Activated CD4-positive, alpha-beta T cell treated with anti-CD3 and anti-CD28 coated beads, Interleukin-2, amount 50 U/mL, for 48 hours (primary cell): Measurements from ENCODE around the gene ACIN1.
A peak's percentile ranks its signal among the peaks of the same experiment; 100 is the strongest.

ENCODE experiments used
- DNase-seq, 2 experiments: peaks; one replicate each; pipeline ENCODE4 v3.0.0-alpha.2; 2020

ACIN1 gene

GRCh38 chr14:23105348-23105824, 10.4 kb upstream of the ACIN1 start:
- DNase-seq, result no peak

- DNase-seq, result no peak
Measured at GRCh38 chr14:23104591-23105347, 9.8 kb upstream of the ACIN1 start, which contains the start of gene CIROP. CIROP (minus strand) TSS chr14:23104989; CDS start chr14:23104920, 69 bp downstream.

GRCh38 chr14:23104070-23104590, 9.2 kb upstream of the ACIN1 start:
- DNase-seq, result no peak

GRCh38 chr14:23103581-23103980, 8.6 kb upstream of the ACIN1 start:
- DNase-seq, result no peak

- DNase-seq, result no peak
Measured at GRCh38 chr14:23102801-23103200, 7.9 kb upstream of the ACIN1 start.

DNA sequence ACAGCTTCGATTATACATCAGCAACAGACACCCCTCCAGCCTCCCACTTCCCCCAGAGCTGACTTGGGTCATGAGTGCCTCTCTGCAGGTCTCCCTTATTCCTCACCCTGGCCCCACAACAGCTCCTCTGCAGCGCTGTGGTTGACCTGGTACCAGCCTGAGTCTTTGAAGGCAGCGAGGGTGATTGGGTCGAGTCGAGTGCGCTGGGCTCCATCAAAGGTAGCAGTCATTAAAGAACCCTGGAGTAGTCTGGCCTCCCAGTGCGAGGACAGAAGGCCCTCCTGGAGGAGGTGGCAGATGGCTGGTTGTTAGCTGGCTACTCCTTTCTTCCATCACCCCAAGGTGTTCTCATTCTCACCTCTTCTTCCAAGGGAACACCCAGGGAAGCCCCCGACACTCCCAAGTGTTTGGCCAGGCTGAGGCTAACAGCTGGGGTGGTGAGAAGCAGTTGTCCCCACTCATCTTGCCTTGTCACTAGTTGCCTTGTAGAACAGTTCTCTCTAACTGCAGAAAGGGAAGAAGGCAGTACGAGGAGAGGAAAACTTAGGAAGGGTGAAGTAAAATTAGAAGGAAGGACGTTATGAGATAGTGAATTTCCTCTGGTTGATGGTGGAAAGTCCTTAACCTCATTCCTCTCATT, 7.2 kb upstream of the ACIN1 start:
- DNase-seq, result no peak

- DNase-seq, result no peak
Measured at GRCh38 chr14:23101213-23101970, 6.5 kb upstream of the ACIN1 start.

DNA sequence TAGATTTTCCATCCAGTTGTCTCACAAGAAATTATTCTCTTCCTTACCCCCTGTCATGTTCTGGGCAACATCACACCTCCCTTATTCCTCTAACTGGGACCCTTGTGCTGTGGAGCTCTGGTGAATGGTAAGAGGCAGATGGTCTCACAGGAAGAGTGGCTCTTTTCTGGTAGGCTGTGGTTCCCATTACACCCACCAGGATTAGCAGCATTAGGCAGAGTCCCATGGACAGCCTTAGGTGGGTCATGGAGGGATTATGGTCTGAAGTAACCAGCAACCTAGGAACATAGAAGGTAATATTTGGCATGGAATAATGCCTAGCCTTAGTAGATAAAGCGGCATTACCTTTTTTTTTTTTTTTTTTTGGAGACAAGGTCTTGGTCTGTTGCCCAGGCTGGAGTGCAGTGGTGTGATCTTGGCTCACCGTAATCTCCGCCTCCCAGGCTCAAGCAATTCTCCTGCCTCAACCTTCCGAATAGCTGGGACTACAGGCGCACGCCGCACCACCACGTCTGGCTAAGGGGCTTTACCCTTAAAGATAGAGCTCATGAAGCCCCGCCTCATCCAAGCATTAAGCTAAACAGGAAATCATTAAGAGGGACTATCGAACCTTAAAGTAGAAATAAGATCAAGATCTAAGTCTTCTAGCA, 4.4 kb upstream of the ACIN1 start:
- DNase-seq, result no peak

DNA sequence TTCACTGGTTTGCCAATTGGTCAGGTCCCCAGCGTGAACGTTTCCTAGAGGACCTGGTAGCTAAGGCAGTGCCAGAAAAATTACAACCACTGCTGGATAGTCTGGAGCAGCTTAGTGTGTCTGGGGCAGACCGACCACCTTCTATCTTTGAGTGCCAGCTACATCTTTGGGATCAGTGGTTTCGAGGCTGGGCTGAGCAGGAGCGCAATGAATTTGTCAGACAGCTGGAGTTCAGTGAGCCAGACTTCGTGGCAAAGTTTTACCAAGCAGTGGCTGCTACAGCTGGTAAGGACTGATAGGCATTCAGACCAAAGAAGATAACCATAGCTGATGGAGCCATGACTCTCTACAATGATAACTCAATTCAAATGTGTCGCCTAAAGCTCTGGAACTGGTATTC, 2.9 kb upstream of the ACIN1 start:
- no peak for DNase-seq

DNA sequence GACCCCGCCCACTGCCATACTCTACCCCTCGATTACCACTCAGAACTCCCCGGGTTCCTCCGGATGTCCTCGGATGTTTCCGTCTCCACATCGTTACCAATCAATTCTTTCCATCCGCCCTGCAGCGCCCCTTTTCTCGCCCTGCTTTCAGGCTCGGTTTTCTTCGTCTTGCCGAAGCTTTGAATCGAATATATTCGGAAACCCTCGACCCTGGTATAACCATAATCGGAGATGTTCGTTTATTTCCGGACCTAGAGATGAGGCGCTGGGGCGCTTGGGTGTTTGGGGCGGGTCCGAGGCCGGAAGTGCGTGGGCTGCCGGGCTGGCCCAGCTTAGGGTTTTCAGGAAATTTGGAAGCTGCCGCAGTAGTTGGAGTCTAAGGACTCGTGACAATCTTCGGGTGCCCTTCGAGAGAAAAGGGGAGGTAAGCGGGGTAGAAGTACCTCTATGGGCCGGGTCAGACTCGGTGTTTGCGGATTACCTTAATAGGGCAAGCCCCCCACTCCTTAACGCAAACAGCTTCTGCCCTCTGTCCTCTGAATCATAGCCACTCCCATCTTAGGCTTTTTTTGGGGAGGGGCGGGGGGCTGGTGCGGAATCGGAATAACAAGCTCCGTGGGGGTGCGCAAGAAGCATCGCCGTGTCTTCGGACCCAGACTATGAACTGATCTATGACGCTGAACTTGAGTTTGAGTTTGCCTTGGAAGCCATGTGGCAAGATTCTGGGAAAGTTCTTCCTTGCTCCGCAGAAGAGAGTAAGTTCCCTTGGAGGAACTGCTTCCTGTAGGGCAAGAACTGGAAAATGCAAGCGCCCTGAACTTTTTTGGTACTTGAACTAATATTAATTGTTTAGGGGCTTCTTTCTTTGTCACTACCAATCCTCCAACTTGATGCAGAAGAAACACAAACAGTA, 516 bp upstream of the ACIN1 start, which contains the start of gene C14orf119:
Gene C14orf119 (plus strand): TSS at position 310 of the 913 bp plus-strand sequence. CDS start 2,154 bp downstream, outside the sequence.
- peak; percentile 99 to 100 for DNase-seq

DNA sequence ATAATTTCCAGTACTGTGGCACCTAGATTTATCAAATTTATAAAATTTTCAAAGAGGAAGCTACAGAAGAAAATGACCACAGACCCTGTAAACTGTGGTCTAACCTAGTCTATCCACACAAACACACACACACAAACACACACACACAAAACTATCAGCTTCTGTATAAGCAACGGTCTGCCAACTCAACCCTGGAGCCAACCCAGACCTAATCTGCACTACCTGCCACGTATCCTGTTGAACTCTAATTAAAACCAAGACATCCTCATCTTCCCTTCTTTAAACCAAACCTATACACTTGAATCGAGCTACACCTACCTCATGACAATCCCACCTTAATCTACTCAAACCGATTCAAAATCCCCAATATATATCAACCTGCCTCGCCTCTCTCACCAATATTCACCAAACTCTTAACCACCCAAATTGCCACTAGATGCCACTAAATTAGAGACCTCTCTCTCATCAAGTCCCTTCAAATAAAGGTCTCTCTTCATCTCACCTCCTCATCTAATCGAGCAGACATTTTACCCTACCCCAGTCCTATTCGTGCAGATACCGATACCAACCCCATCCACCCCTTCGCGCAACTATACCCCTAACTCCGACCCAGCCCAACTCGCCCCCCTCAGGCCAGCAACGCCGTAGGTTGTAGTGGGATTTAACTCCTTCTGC, 808 bp downstream of the ACIN1 start:
- peak in 1 of 2 experiments; percentile 72 for DNase-seq

GRCh38 chr14:23093526-23093925, 1.4 kb downstream of the ACIN1 start:
- DNase-seq, result no peak

GRCh38 chr14:23093104-23093503, 1.8 kb downstream of the ACIN1 start:
- DNase-seq, result no peak

GRCh38 chr14:23091294-23092225, 3.4 kb downstream of the ACIN1 start:
- DNase-seq, result no peak

DNA sequence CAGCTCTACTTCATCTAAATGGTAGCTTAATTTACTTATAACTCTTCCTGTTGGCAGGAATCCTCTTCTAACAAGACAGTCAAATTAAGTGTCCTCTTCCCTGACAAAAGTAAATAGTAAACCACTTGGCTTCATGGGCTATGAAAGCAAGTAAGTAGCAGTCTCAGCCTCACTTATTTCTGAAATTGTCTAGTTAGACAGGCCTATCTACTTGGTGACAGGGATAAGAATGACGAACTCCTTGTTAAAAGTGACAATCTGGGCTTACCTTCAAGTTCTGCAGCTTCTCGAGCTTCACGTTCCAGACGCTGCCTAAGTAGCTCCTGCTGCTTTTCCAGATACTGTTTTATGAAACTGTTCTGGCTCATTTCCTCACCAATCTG, 4.7 kb downstream of the ACIN1 start:
- DNase-seq, result no peak

GRCh38 chr14:23089498-23090253, 5.3 kb downstream of the ACIN1 start:
- DNase-seq, result no peak

GRCh38 chr14:23086565-23086964, 8.4 kb downstream of the ACIN1 start:
- DNase-seq, result no peak

DNA sequence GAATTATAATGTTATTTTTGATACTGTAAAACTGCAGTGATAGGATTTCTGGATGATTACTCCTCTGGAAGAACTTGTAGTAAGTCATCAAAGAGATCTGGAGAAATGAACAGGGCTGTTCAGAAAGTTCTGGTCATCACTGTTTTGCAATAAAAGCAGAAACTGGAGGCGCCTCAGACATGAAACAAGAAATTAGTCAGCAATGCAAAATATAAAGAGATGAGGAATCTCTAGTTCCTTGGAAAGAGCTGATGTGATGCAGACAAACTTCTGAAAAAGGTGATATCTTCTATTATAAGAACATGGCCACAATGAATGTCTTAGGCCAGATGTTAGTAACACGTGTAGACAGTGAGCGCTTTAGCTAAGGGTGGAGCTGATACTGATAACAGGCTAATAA, 9.5 kb downstream of the ACIN1 start:
- DNase-seq, result no peak

- DNase-seq, result no peak
Measured at GRCh38 chr14:23080474-23080873, 14.5 kb downstream of the ACIN1 start.
